BLaER1 treated with 17β-estradiol and CSF1 and Interleukin-3, amounts not matched to agents 10 nM and 100 nM (cell line): ENCODE results near the gene C17orf113.

Experiments used
- H3K27ac ChIP-seq, 11 experiments: shearing (Covaris generic); formaldehyde crosslinking; 2 replicates each; pipeline ENCODE4 v1.8.1; 2022
- H3K27me3 ChIP-seq, 11 experiments: shearing (Covaris generic); formaldehyde crosslinking; 2 replicates each; pipeline ENCODE4 v1.8.1; 2022
- H3K36me3 ChIP-seq, 11 experiments: shearing (Covaris generic); formaldehyde crosslinking; 2 replicates each; pipeline ENCODE4 v1.8.1; 2022
- H3K4me1 ChIP-seq, 10 experiments: shearing (Covaris generic); formaldehyde crosslinking; 2 replicates each; pipeline ENCODE4 v1.8.1; 2022
- H3K4me2 ChIP-seq, 11 experiments: shearing (Covaris generic); formaldehyde crosslinking; 2 replicates each; pipeline ENCODE4 v1.8.1; 2022
- H3K4me3 ChIP-seq, 10 experiments: shearing (Covaris generic); formaldehyde crosslinking; 2 replicates each; pipeline ENCODE4 v1.8.1; 2022
- H3K9ac ChIP-seq, 11 experiments: shearing (Covaris generic); formaldehyde crosslinking; 2 replicates each; pipeline ENCODE4 v1.8.1; 2022
- H3K9me3 ChIP-seq, 11 experiments: shearing (Covaris generic); formaldehyde crosslinking; replicated peaks in 1 of 11; 2 replicates each; pipeline ENCODE4 v1.8.1; 2022
- H4K20me1 ChIP-seq, 11 experiments: shearing (Covaris generic); formaldehyde crosslinking; 2 replicates each; pipeline ENCODE4 v1.8.1; 2022
- Cebpa-rat ChIP-seq, 11 experiments: shearing (Covaris generic); IDR thresholded peaks; 2 replicates each; pipeline ENCODE4 v1.8.1; 2022

Gene C17orf113

GRCh38 chr17:42061646-42062487, 11.5 kb upstream of the C17orf113 start:
- Histone ChIP-seq H4K20me1 (no peaks in the 10 kb centered on the region), H3K27me3 (no peaks in the 10 kb centered on the region), H3K4me2 (peak overlapping the region; percentile 38 to 87 (median 79)), H3K4me1 (peaks cover 39 to 61% (median 56%) of the 10 kb centered on the region in 10 experiments), H3K27ac (peak overlapping the region in 3 of 11 experiments; percentile 67 to 78 (median 71); a peak in 2 of 22 replicates), H3K36me3 (no peaks in the 10 kb centered on the region), H3K9me3 (no peaks in the 10 kb centered on the region), H3K9ac (peak overlapping the region in 1 of 11 experiments; percentile 32; a peak in 1 of 22 replicates), H3K4me3 (no peak overlapping the region)
- no peak for TF ChIP-seq Cebpa-rat (IDR thresholded peaks at IDR 0.05)

GRCh38 chr17:42060231-42060630, 9.8 kb upstream of the C17orf113 start:
- H3K4me3 ChIP-seq, result no peak overlapping the region
- no peak overlapping the region for H3K9ac ChIP-seq
- no peaks in the 10 kb centered on the region for H3K27me3 ChIP-seq
- TF ChIP-seq Cebpa-rat (IDR thresholded peaks at IDR 0.05), result no peak
- peak overlapping the region; percentile 1 to 56 (median 46); a peak in 17 of 22 replicates for H3K4me2 ChIP-seq
- peaks cover 34 to 65% (median 58%) of the 10 kb centered on the region in 10 experiments for H3K4me1 ChIP-seq
- H4K20me1 ChIP-seq, result no peaks in the 10 kb centered on the region
- no peaks in the 10 kb centered on the region for H3K9me3 ChIP-seq
- no peaks in the 10 kb centered on the region for H3K36me3 ChIP-seq
- peak overlapping the region in 1 of 11 experiments; percentile 47; a peak in 3 of 22 replicates for H3K27ac ChIP-seq

GRCh38 chr17:42059815-42060214, 9.4 kb upstream of the C17orf113 start:
- Histone ChIP-seq H3K27me3 (no peaks in the 10 kb centered on the region; a peak in 1 of 22 replicates), H3K4me3 (no peak overlapping the region), H3K9me3 (no peaks in the 10 kb centered on the region), H3K36me3 (no peaks in the 10 kb centered on the region), H3K9ac (no peak overlapping the region), H4K20me1 (no peaks in the 10 kb centered on the region), H3K4me2 (peak overlapping the region; percentile 1 to 56 (median 46); a peak in 17 of 22 replicates), H3K27ac (peak overlapping the region in 1 of 11 experiments; percentile 47; a peak in 3 of 22 replicates), H3K4me1 (peaks cover 30 to 63% (median 55%) of the 10 kb centered on the region in 10 experiments)
- no peak for TF ChIP-seq Cebpa-rat (IDR thresholded peaks at IDR 0.05)

- no peaks in the 10 kb centered on the region for H3K36me3 ChIP-seq
- TF ChIP-seq Cebpa-rat (IDR thresholded peaks at IDR 0.05), result no peak
- H3K9ac ChIP-seq, result no peak overlapping the region
- H3K27me3 ChIP-seq, result peaks cover 0 to 14% (median 11%) of the 10 kb centered on the region in 11 experiments; a peak in 14 of 22 replicates
- H3K4me1 ChIP-seq, result peaks cover 12 to 55% (median 41%) of the 10 kb centered on the region in 10 experiments
- H3K9me3 ChIP-seq, result no peaks in the 10 kb centered on the region
- no peak overlapping the region for H3K4me2 ChIP-seq
- no peak overlapping the region for H3K27ac ChIP-seq
- no peak overlapping the region for H3K4me3 ChIP-seq
- H4K20me1 ChIP-seq, result no peaks in the 10 kb centered on the region; a peak in 1 of 22 replicates
These were observed 7.7 kb upstream of the C17orf113 start for GRCh38 chr17:42058063-42058462.

- Histone ChIP-seq H3K4me3 (no peak overlapping the region), H3K27me3 (peaks cover 4 to 28% (median 20%) of the 10 kb centered on the region in 11 experiments), H3K9me3 (no peaks in the 10 kb centered on the region), H3K4me2 (no peak overlapping the region), H3K4me1 (peaks cover 0 to 40% (median 27%) of the 10 kb centered on the region in 10 experiments; a peak in 18 of 20 replicates), H3K36me3 (no peaks in the 10 kb centered on the region), H3K27ac (no peak overlapping the region), H4K20me1 (no peaks in the 10 kb centered on the region; a peak in 1 of 22 replicates), H3K9ac (no peak overlapping the region)
- TF ChIP-seq Cebpa-rat (IDR thresholded peaks at IDR 0.05), result no peak
These were observed 6.2 kb upstream of the C17orf113 start for GRCh38 chr17:42056635-42057034.

- Histone ChIP-seq H3K4me2 (peak overlapping the region in 5 of 11 experiments; percentile 2 to 31 (median 17); a peak in 5 of 22 replicates), H4K20me1 (no peaks in the 10 kb centered on the region; a peak in 1 of 22 replicates), H3K36me3 (no peaks in the 10 kb centered on the region), H3K27me3 (peaks cover 16 to 39% (median 32%) of the 10 kb centered on the region in 11 experiments), H3K4me1 (peaks cover 0 to 35% (median 22%) of the 10 kb centered on the region in 10 experiments; a peak in 17 of 20 replicates), H3K9me3 (no peaks in the 10 kb centered on the region), H3K9ac (no peak overlapping the region), H3K4me3 (no peak overlapping the region), H3K27ac (no peak overlapping the region)
- TF ChIP-seq Cebpa-rat (IDR thresholded peaks at IDR 0.05), result no peak
These were observed 5.1 kb upstream of the C17orf113 start for GRCh38 chr17:42055496-42055895.

- Histone ChIP-seq H3K9me3 (no peaks in the 10 kb centered on the region), H3K4me1 (peaks cover 0 to 32% (median 19%) of the 10 kb centered on the region in 10 experiments; a peak in 17 of 20 replicates), H3K27me3 (peaks cover 20 to 44% (median 36%) of the 10 kb centered on the region in 11 experiments), H3K36me3 (no peaks in the 10 kb centered on the region), H3K27ac (no peak overlapping the region), H3K4me3 (no peak overlapping the region), H4K20me1 (no peaks in the 10 kb centered on the region; a peak in 1 of 22 replicates), H3K4me2 (peak overlapping the region in 5 of 11 experiments; percentile 2 to 31 (median 17); a peak in 4 of 22 replicates), H3K9ac (no peak overlapping the region)
- TF ChIP-seq Cebpa-rat (IDR thresholded peaks at IDR 0.05), result no peak
These were observed 4.6 kb upstream of the C17orf113 start for GRCh38 chr17:42055027-42055426.

GRCh38 chr17:42053731-42054500, 3.5 kb upstream of the C17orf113 start:
- Histone ChIP-seq H3K9ac (no peak overlapping the region), H3K4me2 (peak overlapping the region in 4 of 11 experiments; percentile 2 to 21 (median 15); a peak in 4 of 22 replicates), H3K4me1 (peaks cover 0 to 34% (median 13%) of the 10 kb centered on the region in 10 experiments; a peak in 11 of 20 replicates)

More at GRCh38 chr17:42053731-42054500, 3.5 kb upstream of the C17orf113 start:
- H3K4me3 ChIP-seq, result no peak overlapping the region
- no peak for TF ChIP-seq Cebpa-rat (IDR thresholded peaks at IDR 0.05)
- H3K27ac ChIP-seq, result no peak overlapping the region
- H3K36me3 ChIP-seq, result no peaks in the 10 kb centered on the region
- H4K20me1 ChIP-seq, result no peaks in the 10 kb centered on the region; a peak in 1 of 22 replicates
- peaks cover 32 to 55% (median 48%) of the 10 kb centered on the region in 11 experiments for H3K27me3 ChIP-seq
- no peaks in the 10 kb centered on the region for H3K9me3 ChIP-seq
